Subcutaneous abdominal adipose tissue (tissue), 5 donors: ENCODE results near the gene ITGAE.

Experiments
- H3K27ac ChIP-seq: one replicate; pipeline ENCODE4 v1.7.0; 2013; ENCODE audit warnings: low read depth, mild to moderate bottlenecking, inconsistent platforms, low read length, moderate library complexity
- H3K27me3 ChIP-seq, 5 donors: one replicate each; pipeline ENCODE4 v1.7.0; 2013; ENCODE audit warnings: low read length in 5 of 5, inconsistent platforms in 1 of 5; ENCODE audit not compliant: control insufficient read depth in 5 of 5, insufficient read depth in 4 of 5
- H3K36me3 ChIP-seq, 5 donors: one replicate each; pipeline ENCODE4 v1.7.0; 2013; ENCODE audit warnings: low read length in 5 of 5; ENCODE audit not compliant: control insufficient read depth in 5 of 5, insufficient read depth in 5 of 5
- H3K4me1 ChIP-seq, 5 donors: one replicate each; pipeline ENCODE4 v1.7.0; 2013; ENCODE audit warnings: low read length in 5 of 5, mild to moderate bottlenecking in 3 of 5, moderate library complexity in 1 of 5; ENCODE audit not compliant: control insufficient read depth in 5 of 5, insufficient read depth in 5 of 5
- H3K4me3 ChIP-seq, 5 donors: one replicate each; pipeline ENCODE4 v1.7.0; 2013; ENCODE audit warnings: low read length in 5 of 5, low read depth in 1 of 5
- H3K9ac ChIP-seq, 5 donors: one replicate each; pipeline ENCODE4 v1.7.0; 2013; ENCODE audit warnings: low read length in 5 of 5, mild to moderate bottlenecking in 4 of 5, moderate library complexity in 3 of 5
- H3K9me3 ChIP-seq, 5 donors: one replicate each; pipeline ENCODE4 v1.7.0; 2013; ENCODE audit warnings: low read length in 5 of 5; ENCODE audit not compliant: control insufficient read depth in 5 of 5
- donor health status: healthy.
- donor health status: healthy.
- donor health status: healthy.
- donor health status: healthy.
- donor health status: healthy.

ITGAE gene

GRCh38 chr17:3808701-3809100 lies 7.7 kb upstream of the ITGAE start:
- Histone ChIP-seq H3K4me1 (no peaks in the 10 kb centered on the region), H3K36me3 (peaks cover 0 to 68% (median 61%) of the 10 kb centered on the region in 5 donors), H3K27me3 (no peaks in the 10 kb centered on the region), H3K27ac (no peak overlapping the region), H3K9ac (no peak overlapping the region), H3K4me3 (no peak overlapping the region), H3K9me3 (no peaks in the 10 kb centered on the region)

GRCh38 chr17:3805581-3805980 lies 4.6 kb upstream of the ITGAE start:
- no peaks in the 10 kb centered on the region for H3K9me3 ChIP-seq
- H3K4me3 ChIP-seq = no peak overlapping the region
- H3K27ac ChIP-seq = no peak overlapping the region
- peaks cover 0 to 12% (median 7%) of the 10 kb centered on the region in 5 donors for H3K4me1 ChIP-seq
- no peak overlapping the region for H3K9ac ChIP-seq
- no peaks in the 10 kb centered on the region for H3K27me3 ChIP-seq
- peaks cover 0 to 38% (median 35%) of the 10 kb centered on the region in 5 donors for H3K36me3 ChIP-seq

GRCh38 chr17:3804503-3804931 lies 3.5 kb upstream of the ITGAE start:
- no peak overlapping the region for H3K9ac ChIP-seq
- H3K27ac ChIP-seq = no peak overlapping the region
- peaks cover 0 to 12% (median 7%) of the 10 kb centered on the region in 5 donors for H3K4me1 ChIP-seq
- H3K9me3 ChIP-seq = no peaks in the 10 kb centered on the region
- H3K36me3 ChIP-seq = peaks cover 0 to 30% (median 26%) of the 10 kb centered on the region in 5 donors
- no peak overlapping the region for H3K4me3 ChIP-seq
- no peaks in the 10 kb centered on the region for H3K27me3 ChIP-seq

- H3K27ac ChIP-seq = no peak overlapping the region
- peaks cover 0 to 20% (median 18%) of the 10 kb centered on the region in 5 donors for H3K36me3 ChIP-seq
Measured at GRCh38 chr17:3803308-3803640, 2.3 kb upstream of the ITGAE start.

GRCh38 chr17:3802461-3803307 lies 1.7 kb upstream of the ITGAE start:
- H3K36me3 ChIP-seq = peaks cover 0 to 15% (median 12%) of the 10 kb centered on the region in 5 donors
- H3K27ac ChIP-seq = no peak overlapping the region
- peaks cover 0 to 12% (median 7%) of the 10 kb centered on the region in 5 donors for H3K4me1 ChIP-seq
- H3K9ac ChIP-seq = no peak overlapping the region
- no peaks in the 10 kb centered on the region for H3K9me3 ChIP-seq
- no peaks in the 10 kb centered on the region for H3K27me3 ChIP-seq
- H3K4me3 ChIP-seq = no peak overlapping the region

More at GRCh38 chr17:3803308-3803640, 2.3 kb upstream of the ITGAE start:
- H3K9ac ChIP-seq = no peak overlapping the region
- peaks cover 0 to 12% (median 7%) of the 10 kb centered on the region in 5 donors for H3K4me1 ChIP-seq
- H3K4me3 ChIP-seq = no peak overlapping the region
- no peaks in the 10 kb centered on the region for H3K9me3 ChIP-seq
- no peaks in the 10 kb centered on the region for H3K27me3 ChIP-seq

- no peak overlapping the region for H3K9ac ChIP-seq
- no peak overlapping the region for H3K4me3 ChIP-seq
- H3K27me3 ChIP-seq = no peaks in the 10 kb centered on the region
- H3K36me3 ChIP-seq = peaks cover 0 to 7% (median 5%) of the 10 kb centered on the region in 5 donors
- H3K4me1 ChIP-seq = peaks cover 0 to 12% (median 7%) of the 10 kb centered on the region in 5 donors
- H3K27ac ChIP-seq = no peak overlapping the region
- H3K9me3 ChIP-seq = no peaks in the 10 kb centered on the region
Measured at GRCh38 chr17:3801792-3802191, 804 bp upstream of the ITGAE start.

GRCh38 chr17:3801347-3801746 lies 359 bp upstream of the ITGAE start:
- Histone ChIP-seq H3K27ac (no peak overlapping the region), H3K36me3 (peaks cover 0 to 6% (median 4%) of the 10 kb centered on the region in 5 donors), H3K9ac (no peak overlapping the region), H3K4me1 (peaks cover 0 to 12% (median 7%) of the 10 kb centered on the region in 5 donors), H3K9me3 (no peaks in the 10 kb centered on the region), H3K27me3 (peaks cover 0 to under 1% (median 0%) of the 10 kb centered on the region in 5 donors), H3K4me3 (no peak overlapping the region)

- Histone ChIP-seq H3K4me1 (peaks cover 0 to 12% (median 7%) of the 10 kb centered on the region in 5 donors), H3K27ac (no peak overlapping the region), H3K4me3 (no peak overlapping the region), H3K27me3 (peaks cover 0 to 3% (median 0%) of the 10 kb centered on the region in 5 donors), H3K9ac (no peak overlapping the region), H3K36me3 (peaks cover 0 to 5% (median 0%) of the 10 kb centered on the region in 5 donors), H3K9me3 (no peaks in the 10 kb centered on the region)
Measured at GRCh38 chr17:3799181-3799945, 1.6 kb downstream of the ITGAE start.

- Histone ChIP-seq H3K4me3 (no peak overlapping the region), H3K27me3 (peaks cover 0 to 3% (median 0%) of the 10 kb centered on the region in 5 donors), H3K9ac (peak overlapping the region in 1 of 5 donors; percentile 19), H3K36me3 (peaks cover 0 to 5% (median 0%) of the 10 kb centered on the region in 5 donors), H3K4me1 (peaks cover 0 to 12% (median 7%) of the 10 kb centered on the region in 5 donors), H3K27ac (no peak overlapping the region), H3K9me3 (no peaks in the 10 kb centered on the region)
Measured at GRCh38 chr17:3798273-3799180, 2.5 kb downstream of the ITGAE start.
